AG04449 (cell line): ENCODE data around the gene P2RX2.

Experiments
- CTCF ChIA-PET: fragments of 350-600 bp; formaldehyde crosslinking; extraction: SDS; loops from one replicate; lab custom pipeline; 2021; ENCODE audit warnings: antibody characterized with exemption; lab: Yijun Ruan, JAX
- POLR2A ChIA-PET: fragments of 400-600, 350-600 bp; formaldehyde crosslinking; extraction: SDS; loops from one replicate; lab custom pipeline; 2020; ENCODE audit warnings: antibody characterized with exemption, inconsistent platforms; lab: Yijun Ruan, JAX
- DNase-seq: peaks from one replicate; pipeline ENCODE4 v3.0.0-alpha.2; 2010; ENCODE audit warnings: low read depth, low spot score
- H3K4me3 ChIP-seq: 2 replicates; pipeline ENCODE4 v1.5.1; 2011; ENCODE audit warnings: low read depth, mild to moderate bottlenecking, control low read depth, low read length
- CTCF ChIP-seq: IDR thresholded peaks from one replicate; pipeline ENCODE4 v1.5.1; 2011; ENCODE audit warnings: mild to moderate bottlenecking, moderate library complexity, low read length, control low read depth, inconsistent platforms; ENCODE audit not compliant: insufficient read depth; ENCODE audit errors: missing control alignments

The P2RX2 gene

GRCh38 chr12:132606927-132607326, 11.6 kb upstream of the P2RX2 start:
- no peak for DNase-seq
- no peak overlapping the region for H3K4me3 ChIP-seq
- POLR2A ChIA-PET: no interaction called here
- CTCF ChIA-PET: interaction anchor here (13.0 kb wide), 1 partner anchor 9 kb away, joined by 214 read pairs; the partner anchor contains the start of genes LRCOL1 and P2RX2
- TF ChIP-seq CTCF: no peak

DNA sequence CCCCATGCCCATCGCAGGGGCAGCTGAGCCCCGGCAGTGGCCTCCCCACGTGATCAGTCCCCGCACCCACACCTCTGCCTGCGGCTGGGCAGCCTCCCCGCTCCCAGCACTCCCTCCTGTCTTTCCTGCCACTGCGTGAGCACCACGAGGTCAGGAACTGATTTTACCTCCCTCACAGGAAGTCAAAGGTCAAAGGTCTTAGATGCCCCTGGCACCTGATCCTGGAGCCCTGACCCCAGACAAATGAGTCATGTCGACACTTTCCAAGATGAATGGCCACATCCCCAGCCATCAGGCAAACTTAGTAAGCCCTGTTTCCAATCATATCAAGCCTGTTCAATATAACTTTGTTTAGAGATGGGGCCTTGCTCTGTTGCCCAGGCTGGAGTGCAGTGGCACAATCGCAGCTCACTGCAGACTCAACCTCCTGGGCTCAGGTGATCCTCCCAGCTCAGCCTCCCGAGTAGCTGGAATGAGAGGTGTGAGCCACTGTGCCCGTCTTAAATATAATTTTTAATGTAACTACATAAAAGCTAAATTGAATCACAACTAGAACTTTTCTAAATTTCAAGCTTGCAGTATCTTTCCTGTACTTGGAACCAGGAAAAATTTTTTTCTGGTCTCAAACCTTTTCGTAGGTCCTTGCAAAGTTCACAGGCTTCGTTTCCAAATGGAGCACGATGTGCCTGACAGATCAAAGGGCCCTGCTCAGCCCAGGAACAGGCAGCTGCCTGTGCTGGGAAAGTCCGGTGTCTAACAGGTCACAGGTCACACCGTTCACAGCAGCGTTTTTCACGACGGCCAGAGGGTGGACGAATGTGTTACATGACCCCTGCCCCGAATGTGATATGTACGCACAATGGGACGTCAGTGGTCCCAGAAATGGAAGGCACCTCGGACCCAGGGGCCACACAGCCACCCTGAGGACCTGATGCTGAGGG, 10.1 kb upstream of the P2RX2 start:
- no peak for DNase-seq
- no peak overlapping the region for H3K4me3 ChIP-seq
- CTCF ChIA-PET: interaction anchor here (1.2 to 15.6 kb wide), 6 partner anchors 4 to 454 kb away, joined by 3 to 214 read pairs (median 83); partner anchors contain the start of genes LRCOL1 and P2RX2
- POLR2A ChIA-PET: interaction anchor here (2.2 kb wide), 1 partner anchor 10 kb away, joined by 5 read pairs; no protein-coding TSS in a partner anchor
- no peak for TF ChIP-seq CTCF

DNA sequence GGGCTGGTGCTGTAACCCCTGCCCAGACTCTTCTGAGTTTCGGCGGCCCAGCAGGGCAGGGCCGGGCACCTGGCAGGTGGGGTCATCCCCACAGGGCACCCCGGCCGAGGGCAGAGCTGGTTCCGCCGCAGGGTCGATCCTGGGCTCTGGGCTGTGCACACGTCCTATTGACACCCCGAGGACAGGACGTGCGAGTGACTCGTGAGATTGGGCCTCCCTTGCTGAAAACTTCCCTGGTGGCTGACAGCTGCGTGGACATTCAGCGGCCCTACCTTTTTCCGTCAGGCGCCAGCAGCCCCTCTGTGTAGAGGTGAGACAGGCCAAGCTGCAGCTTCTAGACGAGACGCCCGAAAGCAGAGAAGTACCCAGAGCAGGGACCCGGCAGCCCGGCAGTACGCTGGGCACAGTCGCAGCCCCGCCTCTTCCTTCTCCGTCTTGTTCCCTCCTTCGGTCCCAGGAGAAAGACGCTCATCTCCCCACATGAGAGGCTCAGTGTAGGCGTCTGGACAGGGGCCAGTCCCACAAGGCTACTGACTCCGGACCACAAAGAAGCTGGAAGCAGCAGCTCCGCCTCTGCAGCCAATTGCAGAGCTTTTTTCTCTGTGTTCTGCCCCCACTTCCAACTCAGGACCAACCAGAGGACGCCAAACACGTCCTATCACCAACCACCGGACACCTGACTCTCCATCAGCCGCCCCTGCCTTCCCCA, 8.4 kb upstream of the P2RX2 start, which contains the start of gene LRCOL1:
Gene LRCOL1, minus strand, starts transcription at position 532 of the 709 bp plus-strand sequence. CDS start 4,331 bp downstream, outside the sequence.
- peak within 1 kb of the TSS; percentile 29 for H3K4me3 ChIP-seq
- ChIA-PET CTCF (interaction anchor here (0.7 to 15.6 kb wide), 12 partner anchors 5 to 457 kb away, joined by 3 to 214 read pairs (median 5); partner anchors contain the start of genes LRCOL1 and P2RX2), POLR2A (interaction anchor here (2.2 kb wide), 1 partner anchor 11 kb away, joined by 5 read pairs; no protein-coding TSS in a partner anchor)
- peak; percentile 28 for DNase-seq
- no peak for TF ChIP-seq CTCF

- CTCF ChIA-PET: interaction anchor here (1.1 to 15.6 kb wide), 7 partner anchors 5 to 457 kb away, joined by 3 to 214 read pairs (median 10); partner anchors contain the start of genes LRCOL1 and P2RX2
Measured at GRCh38 chr12:132610866-132611602, 7.5 kb upstream of the P2RX2 start.

DNA sequence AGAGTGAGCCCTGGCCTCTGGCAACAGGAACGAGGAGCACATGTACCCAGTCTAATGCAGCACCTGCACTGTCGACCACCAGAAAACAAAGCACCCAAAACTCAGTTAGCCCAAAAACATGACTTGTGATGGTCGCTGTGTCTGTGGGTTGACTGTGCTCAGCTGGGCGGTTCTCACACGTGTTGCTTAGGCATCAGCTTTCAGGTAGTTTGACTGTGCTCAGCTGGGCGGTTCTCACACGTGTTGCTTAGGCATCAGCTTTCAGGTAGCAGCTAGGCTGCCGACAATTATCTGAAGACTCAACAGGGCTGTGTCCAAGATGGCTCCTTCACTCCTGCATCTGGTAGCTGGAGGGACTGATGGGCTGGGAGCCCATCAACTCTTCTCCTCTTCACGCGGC, 7.0 kb upstream of the P2RX2 start:
- no peak for DNase-seq
- no peak for TF ChIP-seq CTCF
- ChIA-PET CTCF (interaction anchor here (1.0 to 15.6 kb wide), 5 partner anchors 7 to 458 kb away, joined by 3 to 214 read pairs (median 8); partner anchors contain the start of gene LRCOL1), POLR2A (no interaction called here)
- no peak overlapping the region for H3K4me3 ChIP-seq

More at GRCh38 chr12:132610866-132611602, 7.5 kb upstream of the P2RX2 start:
- DNase-seq: no peak
- POLR2A ChIA-PET: interaction anchor here (2.2 kb wide), 1 partner anchor 12 kb away, joined by 5 read pairs; no protein-coding TSS in a partner anchor
- no peak overlapping the region for H3K4me3 ChIP-seq
- TF ChIP-seq CTCF: no peak
